H1 (cell line): Measurements from ENCODE around the gene APEX2. TPM values are rescaled to one million over a fixed set of nuclear protein-coding genes. Genes with fewer than 3 reads are reported as not detected.

Experiments used
- TAF1 ChIP-seq: IDR thresholded peaks from 2 replicates; pipeline ENCODE4 v1.6.1; 2011; ENCODE audit warnings: mild to moderate bottlenecking, low read depth, low read length
- polyA plus RNA-seq, 7 experiments: library from polyadenylated mRNA; depleted of rRNA in 3 of 7; stranded (reverse) in 5 of 7; unstranded in 2 of 7; fragments of >200 nt in 5 of 7; fragments of 200-250 nt in 2 of 7; gene quantifications; 1 replicate in 5 of 7; 2 replicates in 1 of 7; 4 replicates in 1 of 7; pipeline versions ENCODE4 v1.2.1 to v1.2.3, GENCODE V29; 2011 to 2013; ENCODE audit warnings: missing spikeins in 2 of 7, mixed read lengths in 2 of 7
- total RNA-seq: library from RNA; stranded (reverse); fragmentation: NEBNext Ultra II Directional; extraction: Animal tissue kit (Norgen Biotek cat#: 25700); gene quantifications from 2 replicates; pipeline ENCODE4 v1.2.1, GENCODE V29; 2021

APEX2 gene
- total and polyA plus RNA-seq, 2 of the 8 experiments (the other 6 are each of a cell fraction or from before 2014, with no cell fraction given) = 18.9 to 36.4 TPM

GRCh38 chrX:54999717-55000598 lies at the start of gene APEX2 (continued):
- TF ChIP-seq TAF1 = peak; percentile 54; the same call in 1 of the 2 replicates
